ENCODE measurements around the gene GOLGB1.

GOLGB1 gene

DNA sequence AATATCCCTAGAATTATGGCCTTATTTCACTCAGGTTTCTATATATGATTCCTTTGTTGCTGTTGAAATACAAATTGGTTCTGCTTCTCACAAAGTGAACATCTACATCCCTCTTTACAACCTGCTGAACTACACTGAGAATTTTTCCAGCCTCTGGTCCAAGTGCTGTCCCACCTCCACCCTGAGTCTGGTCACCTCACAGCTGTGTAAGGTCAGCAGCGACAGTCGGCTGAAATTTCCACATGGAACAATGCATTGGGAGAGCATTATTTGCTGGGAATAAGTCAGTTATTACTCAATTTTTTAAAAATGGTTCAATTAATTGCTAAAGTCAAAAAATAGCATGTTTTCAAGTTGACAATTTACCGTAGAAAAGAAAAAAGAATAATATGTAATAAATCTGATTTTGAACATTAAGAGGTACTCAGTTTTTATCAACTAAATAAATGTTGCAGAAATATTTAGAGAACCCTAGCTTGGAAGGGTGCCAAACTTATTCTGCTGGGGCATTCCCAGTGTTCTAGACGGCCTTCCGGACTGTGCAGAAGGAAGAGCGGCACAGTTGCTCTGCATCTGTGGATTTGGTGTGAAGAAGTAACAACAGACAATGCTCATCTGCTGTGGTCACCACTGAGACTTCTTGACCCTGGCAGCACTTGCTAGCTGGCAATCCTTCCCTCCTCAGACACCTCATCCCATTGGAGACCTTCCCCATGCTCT lies 90.7 kb downstream of the GOLGB1 start:
- no peak for DNase-seq (ENCODE audit: low read depth)
- H3K4me3 ChIP-seq (ENCODE audit: low read depth, low read length), result peak overlapping the region; percentile 67
- TF ChIP-seq CTCF (IDR thresholded peaks at IDR 0.05; ENCODE audit: low read depth, low read length, missing control alignments), result no peak

GRCh38 chr3:121654493-121655385 lies 94.8 kb downstream of the GOLGB1 start:
- no peak for TF ChIP-seq CTCF (IDR thresholded peaks at IDR 0.05; ENCODE audit: low read depth, low read length, missing control alignments)
- peak; percentile 36 for DNase-seq (ENCODE audit: low read depth)
- no peak overlapping the region; the same call in 1 of the 2 replicates for H3K4me3 ChIP-seq (ENCODE audit: low read depth, low read length)

DNA sequence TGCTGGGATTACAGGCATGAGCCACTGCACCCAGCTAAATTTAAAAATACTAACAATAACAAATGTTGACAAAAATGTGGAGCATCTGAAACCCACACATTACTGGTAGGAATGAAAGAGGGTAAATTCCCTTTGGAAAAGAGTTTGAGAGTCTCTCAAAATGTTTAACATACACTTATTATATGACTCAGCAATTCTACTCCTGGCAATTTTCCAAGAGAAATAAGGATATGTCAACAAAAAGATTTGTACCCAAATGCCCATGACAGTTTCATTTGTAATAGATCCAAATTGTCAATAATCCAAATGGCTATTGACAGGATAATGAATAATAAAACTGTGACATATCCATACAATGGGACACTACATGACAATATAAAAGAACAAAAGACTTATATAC lies 97.9 kb downstream of the GOLGB1 start:
- TF ChIP-seq CTCF (IDR thresholded peaks at IDR 0.05; ENCODE audit: low read depth, low read length, missing control alignments), result no peak
- no peak for DNase-seq (ENCODE audit: low read depth)
- H3K4me3 ChIP-seq (ENCODE audit: low read depth, low read length), result no peak overlapping the region

- no peak for DNase-seq (ENCODE audit: low read depth)
- no peak for TF ChIP-seq CTCF (IDR thresholded peaks at IDR 0.05; ENCODE audit: low read depth, low read length, missing control alignments)
- H3K4me3 ChIP-seq (ENCODE audit: low read depth, low read length), result no peak overlapping the region
Measured at GRCh38 chr3:121649645-121650044, 99.9 kb downstream of the GOLGB1 start.

DNA sequence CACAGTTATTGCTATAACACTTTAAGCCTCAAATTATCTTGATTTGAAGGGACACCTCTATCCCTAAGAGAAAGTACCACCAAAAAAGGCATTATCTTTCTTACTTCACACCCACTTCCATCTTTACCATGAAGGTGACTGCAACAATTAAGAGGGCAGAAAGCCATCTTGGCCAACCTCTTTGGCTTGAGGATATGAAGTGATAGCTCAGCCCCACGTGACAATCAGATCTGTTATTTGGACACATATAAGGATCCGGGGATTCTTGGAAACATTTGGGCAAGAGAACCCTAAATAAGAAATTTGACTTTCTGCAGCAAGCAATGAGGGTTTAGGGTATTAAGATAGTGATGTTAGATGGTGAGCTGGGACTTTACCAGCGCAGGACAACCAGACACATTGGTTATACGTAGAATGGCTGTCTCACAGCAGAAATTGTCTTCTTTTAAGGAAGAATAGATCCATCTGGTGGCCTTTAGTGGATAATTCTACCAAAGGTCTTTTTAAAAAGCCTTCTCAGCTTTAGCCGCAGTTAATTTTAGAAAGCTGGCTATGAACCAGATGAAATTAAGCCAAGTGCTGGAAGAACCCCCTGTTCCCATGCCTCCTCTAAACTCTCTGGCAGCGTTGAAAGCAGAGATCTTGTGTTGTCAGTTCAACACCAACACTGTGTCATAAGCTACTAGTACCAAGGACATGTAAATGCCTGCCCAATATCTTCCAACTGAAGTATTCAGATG lies 101.2 kb downstream of the GOLGB1 start:
- DNase-seq (ENCODE audit: low read depth), result no peak
- H3K4me3 ChIP-seq (ENCODE audit: low read depth, low read length), result no peak overlapping the region
- TF ChIP-seq CTCF (IDR thresholded peaks at IDR 0.05; ENCODE audit: low read depth, low read length, missing control alignments), result no peak

DNA sequence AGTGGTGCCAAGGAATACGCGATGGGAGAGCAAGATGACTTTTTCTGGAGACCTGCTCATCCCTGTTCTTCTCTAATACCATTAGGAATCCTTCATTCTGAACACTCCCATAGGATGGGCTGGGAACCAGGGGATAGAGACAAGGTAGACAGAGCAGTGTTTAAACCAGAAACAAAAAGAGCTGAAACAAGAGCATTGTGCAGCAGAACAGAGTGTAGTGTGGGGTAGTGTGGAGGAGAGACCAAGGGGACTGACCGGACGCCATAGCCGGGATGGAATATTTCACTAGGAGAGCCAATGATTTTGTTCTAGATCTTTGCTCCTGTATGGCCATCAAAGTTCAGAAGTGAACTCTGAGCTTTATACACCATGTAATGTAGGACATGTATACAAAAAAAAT lies 104.5 kb downstream of the GOLGB1 start:
- no peak overlapping the region for H3K4me3 ChIP-seq (ENCODE audit: low read depth, low read length)
- no peak for TF ChIP-seq CTCF (IDR thresholded peaks at IDR 0.05; ENCODE audit: low read depth, low read length, missing control alignments)

More for the DNA sequence above, 104.5 kb downstream of the GOLGB1 start:
- DNase-seq (ENCODE audit: low read depth), result no peak

Data from GM12864 (cell line).